GM19351 (cell line): ENCODE data around the gene LZTR1.

Experiments used
- ATAC-seq: cut with Tn5 transposase; IDR thresholded peaks from one replicate; pipeline ENCODE4 v1.9.1; 2021; ENCODE audit warnings: mild to moderate bottlenecking, moderate library complexity; ENCODE audit not compliant: unreplicated experiment

Gene LZTR1

GRCh38 chr22:21013657-21014201, 31.6 kb downstream of the LZTR1 start:
- ATAC-seq: no peak

- ATAC-seq: peak; percentile 93
Measured at GRCh38 chr22:21014202-21014725, 32.2 kb downstream of the LZTR1 start.

GRCh38 chr22:21014726-21015465, 32.8 kb downstream of the LZTR1 start, which contains the start of gene P2RX6:
Gene P2RX6, plus strand, starts transcription at chr22:21015165. Its CDS starts 10 bp downstream, at chr22:21015175.
- ATAC-seq: no peak

- no peak for ATAC-seq
Measured at GRCh38 chr22:21015466-21016006, 33.4 kb downstream of the LZTR1 start.

- ATAC-seq: no peak
Measured at GRCh38 chr22:21016644-21017420, 34.7 kb downstream of the LZTR1 start.

GRCh38 chr22:21018314-21018713, 36.2 kb downstream of the LZTR1 start:
- no peak for ATAC-seq

GRCh38 chr22:21020802-21021429, 38.8 kb downstream of the LZTR1 start:
- ATAC-seq: no peak

- ATAC-seq: no peak
Measured at GRCh38 chr22:21022507-21022906, 40.4 kb downstream of the LZTR1 start.

GRCh38 chr22:21022955-21023614, 41.0 kb downstream of the LZTR1 start:
- no peak for ATAC-seq

- ATAC-seq: no peak
Measured at GRCh38 chr22:21025266-21025665, 43.2 kb downstream of the LZTR1 start.

GRCh38 chr22:21025763-21026755, 44.0 kb downstream of the LZTR1 start:
- ATAC-seq: no peak

GRCh38 chr22:21026783-21027692, 44.9 kb downstream of the LZTR1 start:
- no peak for ATAC-seq

- ATAC-seq: no peak
Measured at GRCh38 chr22:21028277-21029251, 46.5 kb downstream of the LZTR1 start.

- no peak for ATAC-seq
Measured at GRCh38 chr22:21029486-21030025, 47.5 kb downstream of the LZTR1 start.

GRCh38 chr22:21030032-21030431, 47.9 kb downstream of the LZTR1 start:
- ATAC-seq: no peak
